H1 (cell line): ENCODE data around the gene DYNLL2. TPM values are rescaled to one million over a fixed set of nuclear protein-coding genes. Genes with fewer than 3 reads are reported as not detected.

ENCODE experiments used
- E2F6 ChIP-seq: IDR thresholded peaks from 2 replicates; pipeline ENCODE4 v1.6.1; 2012; ENCODE audit warnings: inconsistent platforms
- JUN ChIP-seq: IDR thresholded peaks from 2 replicates; pipeline ENCODE4 v1.6.1; 2011; ENCODE audit warnings: low read depth, mild to moderate bottlenecking, improper control_type of control experiment, low read length
- polyA plus RNA-seq, 7 experiments: library from polyadenylated mRNA; depleted of rRNA in 3 of 7; stranded (reverse) in 5 of 7; unstranded in 2 of 7; fragments of >200 nt in 5 of 7; fragments of 200-250 nt in 2 of 7; gene quantifications; 1 replicate in 5 of 7; 2 replicates in 1 of 7; 4 replicates in 1 of 7; pipeline versions ENCODE4 v1.2.1 to v1.2.3, GENCODE V29; 2011 to 2013; ENCODE audit warnings: missing spikeins in 2 of 7, mixed read lengths in 2 of 7
- total RNA-seq: library from RNA; stranded (reverse); fragmentation: NEBNext Ultra II Directional; extraction: Animal tissue kit (Norgen Biotek cat#: 25700); gene quantifications from 2 replicates; pipeline ENCODE4 v1.2.1, GENCODE V29; 2021

DYNLL2 gene
- total and polyA plus RNA-seq, 2 of the 8 experiments (the other 6 are each of a cell fraction or from before 2014, with no cell fraction given): 19.8 to 52.7 TPM

- TF ChIP-seq JUN: no peak
- TF ChIP-seq E2F6: no peak
Observed at GRCh38 chr17:58113947-58114346, 30.7 kb downstream of the DYNLL2 start (continued).
